ENCODE results near the gene MAST3. TPM values are rescaled to one million over a fixed set of nuclear protein-coding genes. Genes with fewer than 3 reads are reported as not detected.

Gene MAST3
- total RNA-seq, 1 donor from 2014 or later: 2.2 TPM

- DNase-seq (ENCODE audit: low spot score): peak; percentile 88
Measured at GRCh38 chr19:18112989-18113478, 15.5 kb downstream of the MAST3 start.

- DNase-seq (ENCODE audit: low spot score): no peak
Measured at GRCh38 chr19:18113827-18114226, 16.2 kb downstream of the MAST3 start.

GRCh38 chr19:18114483-18114882, 16.9 kb downstream of the MAST3 start:
- no peak for DNase-seq (ENCODE audit: low spot score)

GRCh38 chr19:18117364-18117691, 19.8 kb downstream of the MAST3 start:
- DNase-seq (ENCODE audit: low spot score): no peak

GRCh38 chr19:18117692-18118378, 20.3 kb downstream of the MAST3 start:
- DNase-seq (ENCODE audit: low spot score): peak; percentile 89

- DNase-seq (ENCODE audit: low spot score): no peak
Measured at GRCh38 chr19:18118420-18119012, 20.9 kb downstream of the MAST3 start.

GRCh38 chr19:18119013-18119716, 21.6 kb downstream of the MAST3 start:
- DNase-seq (ENCODE audit: low spot score): peak; percentile 45

- DNase-seq (ENCODE audit: low spot score): no peak
Measured at GRCh38 chr19:18119717-18120105, 22.1 kb downstream of the MAST3 start.

- DNase-seq (ENCODE audit: low spot score): no peak
Measured at GRCh38 chr19:18120127-18120526, 22.5 kb downstream of the MAST3 start.

- DNase-seq (ENCODE audit: low spot score): no peak
Measured at GRCh38 chr19:18121166-18121565, 23.6 kb downstream of the MAST3 start.

- no peak for DNase-seq (ENCODE audit: low spot score)
Measured at GRCh38 chr19:18122424-18122823, 24.8 kb downstream of the MAST3 start.

GRCh38 chr19:18122860-18123795, 25.6 kb downstream of the MAST3 start:
- no peak for DNase-seq (ENCODE audit: low spot score)

- no peak for DNase-seq (ENCODE audit: low spot score)
Measured at GRCh38 chr19:18123819-18124218, 26.2 kb downstream of the MAST3 start.

- DNase-seq (ENCODE audit: low spot score): no peak
Measured at GRCh38 chr19:18126097-18126496, 28.5 kb downstream of the MAST3 start.

GRCh38 chr19:18128044-18128443, 30.5 kb downstream of the MAST3 start:
- DNase-seq (ENCODE audit: low spot score): no peak

- no peak for DNase-seq (ENCODE audit: low spot score)
Measured at GRCh38 chr19:18128805-18129204, 31.2 kb downstream of the MAST3 start.

GRCh38 chr19:18130523-18131242, 33.1 kb downstream of the MAST3 start:
- DNase-seq (ENCODE audit: low spot score): no peak

GRCh38 chr19:18131841-18132596, 34.4 kb downstream of the MAST3 start:
- no peak for DNase-seq (ENCODE audit: low spot score)

- no peak for DNase-seq (ENCODE audit: low spot score)
Measured at GRCh38 chr19:18135712-18136584, 38.4 kb downstream of the MAST3 start.
